ENCODE measurements around the gene PIF1. TPM values are rescaled to one million over a fixed set of nuclear protein-coding genes. Genes with fewer than 3 reads are reported as not detected.

PIF1 gene
- total RNA-seq, 1 experiment from 2014 or later = 67.6 TPM

GRCh38 chr15:64854041-64854440, 28.6 kb upstream of the PIF1 start:
- Histone ChIP-seq H3K36me3 (ENCODE audit: low read depth) (no peaks in the 10 kb centered on the region), H3K4me1 (replicated peaks; ENCODE audit: insufficient read depth) (no peaks in the 10 kb centered on the region; the same call in 1 of the 2 replicates), H4K20me1 (ENCODE audit: insufficient read depth) (no peaks in the 10 kb centered on the region), H3K4me2 (no peak overlapping the region), H3F3A (ENCODE audit: insufficient read depth, low read depth) (no peaks in the 10 kb centered on the region), H3K27me3 (ENCODE audit: insufficient read depth, low read depth) (no peaks in the 10 kb centered on the region), H3K9me3 (ENCODE audit: insufficient read depth, low read depth) (no peaks in the 10 kb centered on the region), H3K9me2 (ENCODE audit: insufficient read depth) (no peaks in the 10 kb centered on the region), H3K27ac (no peak overlapping the region), H3K79me2 (ENCODE audit: low read depth) (no peaks in the 10 kb centered on the region), H3K4me3 (no peak overlapping the region), H2AFZ (no peak overlapping the region)
- POLR2A ChIA-PET (ENCODE audit: unreplicated experiment) = no interaction called here
- CTCF ChIA-PET = no interaction called here
- intact Hi-C loops (cut with micrococcal nuclease; ENCODE audit: unreplicated experiment) = no loop called here
- BruUV-seq (replicated peaks) = no TSS peak
- DNase-seq = no peak
- TF ChIP-seq CTCF (conservative IDR thresholded peaks at IDR 0.05) (no peak), EZH2 (IDR thresholded peaks at IDR 0.05; ENCODE audit: low read depth) (no peak)

GRCh38 chr15:64851503-64851840, 26.0 kb upstream of the PIF1 start:
- Histone ChIP-seq H3K36me3 (ENCODE audit: low read depth) (no peaks in the 10 kb centered on the region), H2AFZ (no peak overlapping the region), H3K27me3 (ENCODE audit: insufficient read depth, low read depth) (no peaks in the 10 kb centered on the region), H3K4me2 (no peak overlapping the region), H3K4me3 (no peak overlapping the region), H3K9me2 (ENCODE audit: insufficient read depth) (no peaks in the 10 kb centered on the region), H4K20me1 (ENCODE audit: insufficient read depth) (no peaks in the 10 kb centered on the region), H3K4me1 (replicated peaks; ENCODE audit: insufficient read depth) (no peaks in the 10 kb centered on the region; the same call in 1 of the 2 replicates), H3F3A (ENCODE audit: insufficient read depth, low read depth) (no peaks in the 10 kb centered on the region), H3K79me2 (ENCODE audit: low read depth) (no peaks in the 10 kb centered on the region), H3K27ac (no peak overlapping the region), H3K9me3 (ENCODE audit: insufficient read depth, low read depth) (no peaks in the 10 kb centered on the region)
- TF ChIP-seq EZH2 (IDR thresholded peaks at IDR 0.05; ENCODE audit: low read depth) (no peak), CTCF (conservative IDR thresholded peaks at IDR 0.05) (no peak)
- ChIA-PET CTCF (no interaction called here), POLR2A (ENCODE audit: unreplicated experiment) (no interaction called here)
- intact Hi-C loops (cut with micrococcal nuclease; ENCODE audit: unreplicated experiment) = no loop called here
- DNase-seq = no peak
- no TSS peak for BruUV-seq (replicated peaks)

- intact Hi-C loops (cut with micrococcal nuclease; ENCODE audit: unreplicated experiment) = no loop called here
- no TSS peak for BruUV-seq (replicated peaks)
- no peaks in the 10 kb centered on the region for H3F3A ChIP-seq (ENCODE audit: insufficient read depth, low read depth)
- no peaks in the 10 kb centered on the region for H3K27me3 ChIP-seq (ENCODE audit: insufficient read depth, low read depth)
- TF ChIP-seq EZH2 (IDR thresholded peaks at IDR 0.05; ENCODE audit: low read depth) (no peak), CTCF (conservative IDR thresholded peaks at IDR 0.05) (no peak)
- H2AFZ ChIP-seq = no peak overlapping the region
- ChIA-PET POLR2A (ENCODE audit: unreplicated experiment) (no interaction called here), CTCF (no interaction called here)
- no peak overlapping the region for H3K27ac ChIP-seq
- H3K9me2 ChIP-seq (ENCODE audit: insufficient read depth) = no peaks in the 10 kb centered on the region
- no peaks in the 10 kb centered on the region; the same call in 1 of the 2 replicates for H3K4me1 ChIP-seq (replicated peaks; ENCODE audit: insufficient read depth)
- no peaks in the 10 kb centered on the region for H3K9me3 ChIP-seq (ENCODE audit: insufficient read depth, low read depth)
- no peak overlapping the region for H3K4me2 ChIP-seq
- no peak overlapping the region for H3K4me3 ChIP-seq
- no peak for DNase-seq
- H3K79me2 ChIP-seq (ENCODE audit: low read depth) = no peaks in the 10 kb centered on the region
- no peaks in the 10 kb centered on the region for H4K20me1 ChIP-seq (ENCODE audit: insufficient read depth)
- H3K36me3 ChIP-seq (ENCODE audit: low read depth) = no peaks in the 10 kb centered on the region
These were observed 25.5 kb upstream of the PIF1 start for GRCh38 chr15:64850778-64851502.
